LNCAP (cell line): ENCODE measurements around the gene CHMP1A.

Experiments
- CTCF ChIP-seq: fragments of 450-650 bp; IDR thresholded peaks from 2 replicates; pipeline ENCODE4 v1.5.1; 2017; ENCODE audit warnings: mild to moderate bottlenecking

The CHMP1A gene

GRCh38 chr16:89700100-89700648 lies 42.7 kb upstream of the CHMP1A start:
- peak; percentile 57 for TF ChIP-seq CTCF

GRCh38 chr16:89697616-89698331 lies 40.3 kb upstream of the CHMP1A start:
- TF ChIP-seq CTCF, result no peak

- no peak for TF ChIP-seq CTCF
These were observed 39.7 kb upstream of the CHMP1A start for GRCh38 chr16:89697161-89697615.

GRCh38 chr16:89696670-89697128 lies 39.2 kb upstream of the CHMP1A start:
- TF ChIP-seq CTCF, result no peak

- TF ChIP-seq CTCF, result no peak
These were observed 38.6 kb upstream of the CHMP1A start for GRCh38 chr16:89695875-89696669.

GRCh38 chr16:89695086-89695874 lies 37.8 kb upstream of the CHMP1A start:
- no peak for TF ChIP-seq CTCF
